Testis (tissue), 2 donors: ENCODE results near the gene ZNF81.

Source experiments
- CTCF ChIP-seq, 3 experiments: fragments of 450-650 bp in 2 of 3; fragments of 200-600 bp in 1 of 3; sonication (generic) in 1 of 3; IDR thresholded peaks; one replicate each; pipeline ENCODE4 v1.5.1; 2016 to 2019; ENCODE audit warnings: antibody characterized with exemption in 3 of 3, mild to moderate bottlenecking in 2 of 3, moderate library complexity in 1 of 3
- POLR2A ChIP-seq: fragments of 450-650 bp; IDR thresholded peaks from one replicate; pipeline ENCODE4 v1.6.1; 2017; ENCODE audit warnings: antibody characterized with exemption, mild to moderate bottlenecking, moderate library complexity

- TF ChIP-seq CTCF (IDR thresholded peaks at IDR 0.05) = no peak
- no peak for TF ChIP-seq POLR2A
Measured at GRCh38 chrX:47798861-47799260, 37.8 kb upstream of the ZNF81 start.
